MM.1S (cell line): ENCODE measurements around the gene SCARF2.

ENCODE experiments used
- DNase-seq: peaks from one replicate; pipeline ENCODE4 v3.0.0-alpha.2; 2015
- H2AFZ ChIP-seq: fragments of 300-600 bp; sonication (generic); 2 replicates; pipeline ENCODE4 v1.6.0; 2016; ENCODE audit warnings: antibody characterized with exemption, low read length
- H3F3A ChIP-seq: fragments of 300-600 bp; sonication (generic); 2 replicates; pipeline ENCODE4 v1.6.1; 2016; ENCODE audit warnings: mild to moderate bottlenecking, antibody characterized with exemption, low read length, moderate library complexity, mixed read lengths; ENCODE audit not compliant: insufficient read depth
- H3K27ac ChIP-seq: fragments of 300-600 bp; sonication (generic); 2 replicates; pipeline ENCODE4 v1.5.1; 2016; ENCODE audit warnings: mild to moderate bottlenecking, low read length
- H3K27me3 ChIP-seq: fragments of 300-600 bp; sonication (generic); replicated peaks from 2 replicates; pipeline ENCODE4 v1.6.0; 2016; ENCODE audit warnings: low read length; ENCODE audit not compliant: insufficient read depth
- H3K36me3 ChIP-seq: fragments of 300-600 bp; sonication (generic); replicated peaks from 2 replicates; pipeline ENCODE4 v1.6.1; 2016; ENCODE audit warnings: mild to moderate bottlenecking, low read length, mixed read lengths; ENCODE audit not compliant: insufficient read depth
- H3K4me1 ChIP-seq: fragments of 300-600 bp; sonication (generic); 2 replicates; pipeline ENCODE4 v1.6.1; 2016; ENCODE audit warnings: low read length, mixed read lengths
- H3K4me2 ChIP-seq: fragments of 300-600 bp; sonication (generic); 2 replicates; pipeline ENCODE4 v1.6.0; 2016; ENCODE audit warnings: low read depth, low read length
- H3K4me3 ChIP-seq: fragments of 300-600 bp; sonication (generic); 2 replicates; pipeline ENCODE4 v1.5.1; 2016; ENCODE audit warnings: low read length, mixed read lengths
- H3K79me2 ChIP-seq: fragments of 300-600 bp; sonication (generic); 2 replicates; pipeline ENCODE4 v1.6.1; 2016; ENCODE audit warnings: mixed run types, low read length, mixed read lengths
- H3K9ac ChIP-seq: fragments of 300-600 bp; sonication (generic); 2 replicates; pipeline ENCODE4 v1.6.1; 2016; ENCODE audit warnings: low read length, mixed read lengths
- H3K9me2 ChIP-seq: fragments of 300-600 bp; sonication (generic); replicated peaks from 2 replicates; pipeline ENCODE4 v1.6.1; 2016; ENCODE audit warnings: mild to moderate bottlenecking, low read length, mixed read lengths; ENCODE audit not compliant: insufficient read depth
- H3K9me3 ChIP-seq: fragments of 300-600 bp; sonication (generic); replicated peaks from 2 replicates; pipeline ENCODE4 v1.6.1; 2016; ENCODE audit warnings: mild to moderate bottlenecking, low read length, mixed read lengths; ENCODE audit not compliant: insufficient read depth
- H4K20me1 ChIP-seq: fragments of 300-600 bp; sonication (generic); 2 replicates; pipeline ENCODE4 v1.6.1; 2016; ENCODE audit warnings: mild to moderate bottlenecking, low read length, moderate library complexity, mixed read lengths; ENCODE audit not compliant: insufficient read depth
- EZH2 ChIP-seq: fragments of 300-600 bp; sonication (generic); optimal IDR thresholded peaks from 2 replicates; pipeline ENCODE3; 2017; ENCODE audit warnings: low read depth, mild to moderate bottlenecking, antibody characterized with exemption, low read length, mixed read lengths
- EZH2phosphoT487 ChIP-seq: fragments of 300-600 bp; sonication (generic); IDR thresholded peaks from 2 replicates; pipeline ENCODE4 v1.6.1; 2018; ENCODE audit warnings: antibody characterized with exemption, low read length
- TF ChIP-seq, protein P1 (sequence below): fragments of 300-600 bp; sonication (generic); IDR thresholded peaks from 2 replicates; pipeline ENCODE4 v1.5.1; 2016; ENCODE audit warnings: antibody characterized with exemption, low read length, mixed read lengths

Gene SCARF2

DNA sequence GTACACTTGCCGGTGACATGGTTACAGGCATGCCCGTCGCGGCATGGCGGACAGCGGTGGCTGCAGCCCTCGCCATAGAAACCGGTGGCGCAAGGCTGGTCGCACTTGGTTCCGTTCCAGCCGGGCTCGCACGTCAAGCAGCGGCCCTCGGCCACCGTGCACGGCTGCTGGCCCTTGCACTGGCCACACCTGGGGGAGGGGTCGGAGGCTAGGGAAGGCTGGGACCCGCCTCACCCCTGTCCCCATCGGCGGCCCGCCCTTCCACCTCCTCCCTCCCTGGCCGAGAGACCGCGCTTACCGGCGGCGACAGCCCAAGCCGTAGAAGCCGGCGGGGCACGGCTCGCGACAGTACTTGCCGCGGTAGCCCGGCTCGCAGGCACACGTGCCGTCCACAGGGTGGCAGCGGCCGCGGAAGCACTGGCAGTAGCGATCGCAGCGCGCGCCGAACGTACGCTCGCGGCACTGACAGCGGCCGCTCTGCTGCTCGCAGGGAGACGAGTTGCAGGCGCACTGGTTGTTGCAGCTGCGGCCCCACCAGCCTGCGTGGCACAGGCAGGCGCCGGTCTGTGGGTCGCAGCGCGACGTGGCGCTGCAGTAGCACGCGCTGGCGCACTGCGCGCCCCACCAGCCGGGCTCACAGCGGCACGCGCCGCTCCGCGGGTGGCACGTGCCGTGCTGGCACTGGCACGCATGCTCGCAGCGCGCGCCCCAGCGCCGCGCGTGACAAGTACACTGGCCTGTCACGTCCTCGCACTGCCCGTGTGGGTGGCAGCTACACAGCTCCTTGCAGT, 6.7 kb downstream of the SCARF2 start:
- Histone ChIP-seq H3K79me2 (no peaks in the 10 kb centered on the region), H3K4me2 (no peak overlapping the region), H3K4me1 (no peaks in the 10 kb centered on the region), H3F3A (no peaks in the 10 kb centered on the region), H2AFZ (no peak overlapping the region), H3K36me3 (no peaks in the 10 kb centered on the region), H3K4me3 (no peak overlapping the region), H3K9me2 (no peaks in the 10 kb centered on the region), H4K20me1 (no peaks in the 10 kb centered on the region), H3K27me3 (peaks cover 49% of the 10 kb centered on the region), H3K9me3 (no peaks in the 10 kb centered on the region), H3K9ac (no peak overlapping the region), H3K27ac (no peak overlapping the region)
- no peak for TF ChIP-seq EZH2phosphoT487
- TF ChIP-seq EZH2, result no peak
- TF ChIP-seq, protein P1, sequence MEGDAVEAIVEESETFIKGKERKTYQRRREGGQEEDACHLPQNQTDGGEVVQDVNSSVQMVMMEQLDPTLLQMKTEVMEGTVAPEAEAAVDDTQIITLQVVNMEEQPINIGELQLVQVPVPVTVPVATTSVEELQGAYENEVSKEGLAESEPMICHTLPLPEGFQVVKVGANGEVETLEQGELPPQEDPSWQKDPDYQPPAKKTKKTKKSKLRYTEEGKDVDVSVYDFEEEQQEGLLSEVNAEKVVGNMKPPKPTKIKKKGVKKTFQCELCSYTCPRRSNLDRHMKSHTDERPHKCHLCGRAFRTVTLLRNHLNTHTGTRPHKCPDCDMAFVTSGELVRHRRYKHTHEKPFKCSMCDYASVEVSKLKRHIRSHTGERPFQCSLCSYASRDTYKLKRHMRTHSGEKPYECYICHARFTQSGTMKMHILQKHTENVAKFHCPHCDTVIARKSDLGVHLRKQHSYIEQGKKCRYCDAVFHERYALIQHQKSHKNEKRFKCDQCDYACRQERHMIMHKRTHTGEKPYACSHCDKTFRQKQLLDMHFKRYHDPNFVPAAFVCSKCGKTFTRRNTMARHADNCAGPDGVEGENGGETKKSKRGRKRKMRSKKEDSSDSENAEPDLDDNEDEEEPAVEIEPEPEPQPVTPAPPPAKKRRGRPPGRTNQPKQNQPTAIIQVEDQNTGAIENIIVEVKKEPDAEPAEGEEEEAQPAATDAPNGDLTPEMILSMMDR, result no peak
- no peak for DNase-seq

DNA sequence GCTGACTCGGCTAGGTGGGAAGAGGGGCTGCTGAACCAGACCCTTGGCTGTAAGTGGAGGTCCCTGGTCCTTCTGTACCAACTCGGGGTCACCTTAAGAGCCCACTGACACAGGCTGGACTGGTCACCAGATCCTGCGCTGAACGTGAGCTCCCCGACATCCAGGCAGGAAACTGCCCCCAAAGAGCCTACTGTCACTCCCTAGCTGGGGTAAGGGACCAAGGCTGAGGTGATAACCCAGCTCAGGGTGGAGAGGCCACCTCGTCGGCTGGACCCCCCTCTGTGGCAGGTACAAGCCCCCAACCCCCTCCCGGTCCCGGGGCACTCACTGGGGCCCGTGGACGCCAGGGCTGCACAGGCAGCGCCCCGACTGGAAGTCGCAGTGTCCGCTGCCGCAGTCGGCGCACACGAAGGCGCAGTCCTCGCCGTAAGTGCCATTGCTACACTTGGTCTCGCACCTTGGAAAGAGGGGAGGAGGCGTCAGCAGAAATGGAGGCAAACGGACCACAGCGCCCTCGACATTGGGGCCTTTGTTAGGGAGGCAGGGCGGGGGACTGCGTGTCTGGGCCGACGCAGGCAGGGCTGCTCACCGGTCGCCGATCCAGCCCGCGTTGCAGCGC, 7.4 kb downstream of the SCARF2 start:
- H3K9me2 ChIP-seq, result no peaks in the 10 kb centered on the region
- H3K4me3 ChIP-seq, result no peak overlapping the region
- no peaks in the 10 kb centered on the region for H3K36me3 ChIP-seq
- H3K79me2 ChIP-seq, result no peaks in the 10 kb centered on the region
- H3K27me3 ChIP-seq, result peaks cover 44% of the 10 kb centered on the region
- no peak overlapping the region for H2AFZ ChIP-seq
- no peak overlapping the region for H3K4me2 ChIP-seq
- H4K20me1 ChIP-seq, result no peaks in the 10 kb centered on the region
- no peaks in the 10 kb centered on the region for H3K9me3 ChIP-seq
- TF ChIP-seq EZH2phosphoT487, result no peak
- TF ChIP-seq, protein P1, result no peak
- TF ChIP-seq EZH2, result no peak
- DNase-seq, result no peak
- no peak overlapping the region for H3K9ac ChIP-seq
- no peaks in the 10 kb centered on the region for H3F3A ChIP-seq
- H3K4me1 ChIP-seq, result no peaks in the 10 kb centered on the region
- H3K27ac ChIP-seq, result no peak overlapping the region

DNA sequence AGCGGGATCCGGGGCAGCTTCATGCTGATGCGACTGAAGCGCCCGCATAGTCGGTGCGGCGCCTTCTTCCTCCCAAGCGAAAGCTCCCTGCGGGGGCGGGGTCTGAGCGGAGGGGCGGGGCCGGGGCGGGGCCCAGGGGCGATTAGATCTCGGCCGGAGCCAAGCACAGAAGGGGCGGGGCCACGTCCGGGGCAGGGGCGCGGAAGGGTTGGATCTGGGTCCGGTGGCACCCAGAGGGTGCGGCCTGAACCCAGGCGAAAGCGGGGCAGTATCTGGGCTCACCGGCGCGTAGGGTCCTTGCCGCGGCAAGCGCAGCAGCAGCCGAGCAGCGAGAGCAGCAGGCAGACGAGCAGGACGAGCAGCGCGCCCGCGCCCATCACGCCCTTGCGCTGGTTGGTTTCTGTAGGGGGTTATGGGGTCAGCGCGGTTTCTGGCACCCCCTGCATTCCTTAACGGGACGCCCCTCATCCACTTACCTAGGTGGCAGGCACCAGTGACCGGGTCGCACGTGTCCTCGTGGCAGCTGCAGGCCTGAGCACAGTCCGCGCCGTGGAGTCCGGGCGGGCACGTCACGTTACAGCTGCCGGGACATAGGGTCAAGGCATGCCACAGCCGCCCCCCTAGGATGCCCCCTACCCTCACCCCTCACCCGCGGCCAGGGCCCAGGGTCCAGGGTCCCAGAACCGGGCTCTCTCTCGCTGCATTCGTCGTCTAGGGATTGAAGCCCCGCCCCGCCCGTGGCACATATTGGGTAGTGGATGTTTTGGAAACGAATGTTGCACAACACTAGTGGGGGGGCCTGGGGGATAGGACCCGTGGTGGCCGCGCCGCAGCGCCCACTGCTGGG, 8.1 kb downstream of the SCARF2 start:
- no peaks in the 10 kb centered on the region for H3K79me2 ChIP-seq
- H3K4me1 ChIP-seq, result no peaks in the 10 kb centered on the region
- peaks cover 42% of the 10 kb centered on the region for H3K27me3 ChIP-seq
- peak; percentile 74 for DNase-seq
- H3K9me2 ChIP-seq, result no peaks in the 10 kb centered on the region
- no peak overlapping the region for H3K27ac ChIP-seq
- peak overlapping the region; percentile 78 for H2AFZ ChIP-seq
- peak overlapping the region; percentile 57 for H3K4me3 ChIP-seq
- no peaks in the 10 kb centered on the region for H3K36me3 ChIP-seq
- no peaks in the 10 kb centered on the region for H4K20me1 ChIP-seq
- H3F3A ChIP-seq, result no peaks in the 10 kb centered on the region
- H3K9me3 ChIP-seq, result no peaks in the 10 kb centered on the region
- no peak overlapping the region for H3K9ac ChIP-seq
- H3K4me2 ChIP-seq, result peak overlapping the region; percentile 92
- TF ChIP-seq EZH2 (no peak), EZH2phosphoT487 (no peak)
- TF ChIP-seq, protein P1, result no peak
